PC-9 (cell line): ENCODE results near the gene KMT2D.

ENCODE experiments used
- EZH2 ChIP-seq: fragments of 200-600 bp; sonication (generic); IDR thresholded peaks from 2 replicates; pipeline ENCODE4 v1.8.0; 2017; ENCODE audit warnings: antibody characterized with exemption, low read depth
- TF ChIP-seq, protein P1 (sequence below): fragments of 200-600 bp; sonication (generic); conservative IDR thresholded peaks from 2 replicates; pipeline ENCODE4 v1.6.1; 2017; ENCODE audit warnings: mixed run types, antibody characterized with exemption, mild to moderate bottlenecking, moderate library complexity

DNA sequence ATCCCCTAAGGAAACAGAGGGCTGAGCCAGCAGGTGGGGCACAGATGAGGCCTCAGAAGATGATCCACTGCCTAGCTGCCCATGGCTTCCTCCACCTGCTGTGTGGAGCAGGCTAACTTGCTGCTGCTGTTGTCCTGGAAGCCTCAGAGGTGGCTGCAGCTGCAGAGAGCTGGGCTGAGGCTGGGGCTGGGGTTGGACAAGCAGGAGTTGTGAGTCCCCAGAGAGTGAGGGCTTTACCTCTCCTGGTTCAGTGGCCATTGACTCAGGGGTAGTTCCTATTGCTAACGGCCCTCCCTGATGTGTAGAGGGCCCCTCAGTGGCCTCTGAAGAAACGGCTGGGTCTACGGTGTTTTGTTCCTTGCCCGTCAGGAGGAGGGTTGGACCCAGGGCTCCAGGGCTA is 28.3 kb downstream of the KMT2D start:
- TF ChIP-seq, protein P1, sequence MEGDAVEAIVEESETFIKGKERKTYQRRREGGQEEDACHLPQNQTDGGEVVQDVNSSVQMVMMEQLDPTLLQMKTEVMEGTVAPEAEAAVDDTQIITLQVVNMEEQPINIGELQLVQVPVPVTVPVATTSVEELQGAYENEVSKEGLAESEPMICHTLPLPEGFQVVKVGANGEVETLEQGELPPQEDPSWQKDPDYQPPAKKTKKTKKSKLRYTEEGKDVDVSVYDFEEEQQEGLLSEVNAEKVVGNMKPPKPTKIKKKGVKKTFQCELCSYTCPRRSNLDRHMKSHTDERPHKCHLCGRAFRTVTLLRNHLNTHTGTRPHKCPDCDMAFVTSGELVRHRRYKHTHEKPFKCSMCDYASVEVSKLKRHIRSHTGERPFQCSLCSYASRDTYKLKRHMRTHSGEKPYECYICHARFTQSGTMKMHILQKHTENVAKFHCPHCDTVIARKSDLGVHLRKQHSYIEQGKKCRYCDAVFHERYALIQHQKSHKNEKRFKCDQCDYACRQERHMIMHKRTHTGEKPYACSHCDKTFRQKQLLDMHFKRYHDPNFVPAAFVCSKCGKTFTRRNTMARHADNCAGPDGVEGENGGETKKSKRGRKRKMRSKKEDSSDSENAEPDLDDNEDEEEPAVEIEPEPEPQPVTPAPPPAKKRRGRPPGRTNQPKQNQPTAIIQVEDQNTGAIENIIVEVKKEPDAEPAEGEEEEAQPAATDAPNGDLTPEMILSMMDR: no peak
- TF ChIP-seq EZH2: no peak
